Uterus (tissue), 4 donors: Measurements from ENCODE around the gene RSPO4. TPM values are rescaled to one million over a fixed set of nuclear protein-coding genes. Genes with fewer than 3 reads are reported as not detected.

Source experiments
- DNase-seq, 2 donors: peaks; one replicate each; pipeline ENCODE4 v3.0.0-alpha.2; 2019 to 2020
- H3K27ac ChIP-seq, 2 donors: fragments of 200-600 bp; sonication (generic); 1 replicate in 1 of 2; 2 replicates in 1 of 2; pipeline ENCODE4 v1.5.1; 2016 to 2018
- H3K27me3 ChIP-seq, 2 donors: fragments of 200-600 bp; sonication (generic); one replicate each; pipeline ENCODE4 v1.5.1; 2018 to 2019; ENCODE audit warnings: control low read depth in 1 of 2
- H3K36me3 ChIP-seq, 2 donors: fragments of 200-600 bp; sonication (generic); one replicate each; pipeline ENCODE4 v1.5.1; 2019; ENCODE audit warnings: control low read depth in 1 of 2
- H3K4me1 ChIP-seq, 2 donors: fragments of 200-600 bp; sonication (generic); one replicate each; pipeline ENCODE4 v1.5.1; 2018 to 2019; ENCODE audit warnings: control low read depth in 1 of 2
- H3K4me3 ChIP-seq, 2 donors: fragments of 200-600 bp; sonication (generic); 1 replicate in 1 of 2; 2 replicates in 1 of 2; pipeline ENCODE4 v1.5.1; 2018 to 2019; ENCODE audit warnings: mild to moderate bottlenecking in 1 of 2
- H3K9me3 ChIP-seq, 2 donors: fragments of 200-600 bp; sonication (generic); one replicate each; pipeline ENCODE4 v1.5.1; 2019; ENCODE audit warnings: control low read depth in 1 of 2
- CTCF ChIP-seq, 4 experiments: fragments of 200-600 bp in 2 of 4; fragments of 450-650 bp in 2 of 4; sonication (generic) in 2 of 4; IDR thresholded peaks; one replicate each; pipeline ENCODE4 v1.5.1; 2016 to 2019; ENCODE audit warnings: antibody characterized with exemption in 4 of 4, mild to moderate bottlenecking in 2 of 4, moderate library complexity in 1 of 4
- POLR2A ChIP-seq, 2 donors: fragments of 450-650 bp; IDR thresholded peaks; one replicate each; pipeline ENCODE4 v1.6.1; 2016; ENCODE audit warnings: antibody characterized with exemption in 2 of 2, mild to moderate bottlenecking in 1 of 2, moderate library complexity in 1 of 2
- intact Hi-C: fragments of 100-400 bp; cut with DNase I; formaldehyde crosslinking; loops from one replicate; pipeline ENCODE4 v1.15.1; 2023; ENCODE audit warnings: low total_unique reads
- total RNA-seq, 4 donors: library from RNA; depleted of rRNA in 3 of 4; stranded (reverse); fragments of >200 nt in 3 of 4; gene quantifications; one replicate each; pipeline versions ENCODE4 v1.1.0 to v1.2.4, GENCODE V29; 2014 to 2023
- donor health status: DM: yes; HTN: yes; CAD: no.

RSPO4 gene
- total RNA-seq, 4 donors from 2014 or later: 0.67 TPM; not detected in 3

- Histone ChIP-seq H3K9me3 (no peaks in the 10 kb centered on the region), H3K27me3 (no peaks in the 10 kb centered on the region), H3K4me3 (no peak overlapping the region), H3K4me1 (no peaks in the 10 kb centered on the region), H3K36me3 (no peaks in the 10 kb centered on the region), H3K27ac (no peak overlapping the region)
- TF ChIP-seq POLR2A (IDR thresholded peaks at IDR 0.05): no peak
- intact Hi-C loops: no loop called here
- DNase-seq: no peak
Measured at GRCh38 chr20:916825-917224, 85.3 kb downstream of the RSPO4 start.

GRCh38 chr20:916125-916799 is 85.8 kb downstream of the RSPO4 start, which contains the start of gene ANGPT4:
Gene ANGPT4, minus strand, starts transcription at chr20:916334. Its CDS starts 120 bp downstream, at chr20:916214.
- no peak for DNase-seq
- no peak within 1 kb of the TSS for H3K27ac ChIP-seq
- no peaks in the 10 kb centered on the region for H3K4me1 ChIP-seq
- TF ChIP-seq CTCF (IDR thresholded peaks at IDR 0.05): no peak
- TF ChIP-seq POLR2A (IDR thresholded peaks at IDR 0.05): no peak
- no peaks in the 10 kb centered on the region for H3K9me3 ChIP-seq
- no peak within 1 kb of the TSS for H3K4me3 ChIP-seq
- H3K27me3 ChIP-seq: no peaks in the 10 kb centered on the region
- H3K36me3 ChIP-seq: no peaks in the 10 kb centered on the region
- intact Hi-C loops: no loop called here

GRCh38 chr20:914727-915498 is 87.2 kb downstream of the RSPO4 start:
- H3K27ac ChIP-seq: no peak overlapping the region
- H3K27me3 ChIP-seq: no peaks in the 10 kb centered on the region
- intact Hi-C loops: no loop called here
- no peak overlapping the region for H3K4me3 ChIP-seq
- H3K4me1 ChIP-seq: no peaks in the 10 kb centered on the region
- TF ChIP-seq POLR2A (IDR thresholded peaks at IDR 0.05) (no peak), CTCF (IDR thresholded peaks at IDR 0.05) (no peak)
- no peaks in the 10 kb centered on the region for H3K9me3 ChIP-seq
- H3K36me3 ChIP-seq: no peaks in the 10 kb centered on the region
- no peak for DNase-seq

- no peaks in the 10 kb centered on the region for H3K36me3 ChIP-seq
- intact Hi-C loops: no loop called here
- H3K27me3 ChIP-seq: no peaks in the 10 kb centered on the region
- TF ChIP-seq CTCF (IDR thresholded peaks at IDR 0.05) (no peak), POLR2A (IDR thresholded peaks at IDR 0.05) (no peak)
- no peak overlapping the region for H3K27ac ChIP-seq
- H3K4me3 ChIP-seq: no peak overlapping the region
- H3K4me1 ChIP-seq: no peaks in the 10 kb centered on the region
- no peaks in the 10 kb centered on the region for H3K9me3 ChIP-seq
- DNase-seq: no peak
Measured at GRCh38 chr20:913306-913849, 88.7 kb downstream of the RSPO4 start.

- Histone ChIP-seq H3K27me3 (no peaks in the 10 kb centered on the region), H3K9me3 (no peaks in the 10 kb centered on the region), H3K36me3 (no peaks in the 10 kb centered on the region), H3K27ac (peak overlapping the region in 1 of 2 donors; percentile 54), H3K4me3 (no peak overlapping the region), H3K4me1 (no peaks in the 10 kb centered on the region)
- TF ChIP-seq POLR2A (IDR thresholded peaks at IDR 0.05) (no peak), CTCF (IDR thresholded peaks at IDR 0.05) (no peak)
- intact Hi-C loops: no loop called here
- DNase-seq: no peak
Measured at GRCh38 chr20:911882-912600, 90.1 kb downstream of the RSPO4 start.
